ENCODE data around the gene GH1.

The GH1 gene

DNA sequence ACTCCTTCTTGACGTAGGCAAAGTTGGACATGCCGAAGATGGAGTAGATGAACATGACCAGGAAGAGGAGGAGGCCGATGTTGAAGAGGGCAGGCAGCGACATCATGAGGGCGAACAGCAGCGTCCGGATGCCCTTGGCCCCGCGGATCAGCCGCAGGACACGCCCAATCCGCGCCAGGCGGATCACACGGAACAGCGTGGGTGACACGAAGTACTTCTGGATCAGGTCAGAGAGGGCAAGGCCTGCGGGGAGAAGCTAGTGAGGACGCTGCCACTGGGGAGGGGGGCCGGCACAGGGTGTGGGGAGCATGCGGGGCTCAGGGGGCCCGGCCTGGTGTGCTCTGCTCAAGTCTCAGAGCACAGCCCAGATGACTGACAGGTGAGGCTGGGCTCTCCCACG lies 23.1 kb upstream of the GH1 start:
- in situ Hi-C loops (cut with HindIII; ENCODE audit: low pct_ligation_motif_present, low sequenced_read_pairs), result no loop called here
- no peaks in the 10 kb centered on the region for H3K27me3 ChIP-seq (replicated peaks)
- TF ChIP-seq CTCF (IDR thresholded peaks at IDR 0.05; ENCODE audit: low read depth, low read length, missing control alignments), result no peak

DNA sequence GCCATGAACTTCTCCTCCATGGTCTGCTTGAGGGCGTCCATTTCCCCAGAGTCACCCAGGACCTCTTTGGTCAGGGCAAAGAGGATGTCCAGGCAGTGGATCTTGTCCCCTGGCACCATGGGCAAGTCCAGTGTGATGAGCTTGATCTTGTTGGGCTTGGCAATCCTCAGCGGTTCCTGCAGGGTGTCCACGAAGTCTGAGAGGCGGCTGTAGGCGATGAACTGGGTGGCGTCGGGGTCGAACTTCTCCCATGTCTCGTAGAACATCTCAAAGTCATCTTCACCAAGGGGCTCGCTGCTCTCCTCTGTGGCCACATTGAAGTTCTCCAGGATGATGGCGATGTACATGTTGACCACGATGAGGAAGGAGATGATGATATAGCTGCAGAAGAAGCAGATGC lies 22.5 kb upstream of the GH1 start:
- no peak overlapping the region for H3K27ac ChIP-seq
- no peak overlapping the region for H3K4me3 ChIP-seq (ENCODE audit: low read depth, low read length)
- TF ChIP-seq CTCF (IDR thresholded peaks at IDR 0.05; ENCODE audit: low read depth, low read length, missing control alignments), result no peak
- no peaks in the 10 kb centered on the region for H3K36me3 ChIP-seq (replicated peaks)
- no peak for DNase-seq
- in situ Hi-C loops (cut with HindIII; ENCODE audit: low pct_ligation_motif_present, low sequenced_read_pairs), result no loop called here
- H3K27me3 ChIP-seq (replicated peaks), result no peaks in the 10 kb centered on the region

More for the DNA sequence above, 23.1 kb upstream of the GH1 start:
- DNase-seq, result no peak
- no peaks in the 10 kb centered on the region for H3K36me3 ChIP-seq (replicated peaks)
- H3K4me3 ChIP-seq (ENCODE audit: low read depth, low read length), result no peak overlapping the region
- H3K27ac ChIP-seq, result no peak overlapping the region

- in situ Hi-C loops (cut with HindIII; ENCODE audit: low pct_ligation_motif_present, low sequenced_read_pairs), result no loop called here
- Histone ChIP-seq H3K4me3 (ENCODE audit: low read depth, low read length) (no peak overlapping the region), H3K36me3 (replicated peaks) (no peaks in the 10 kb centered on the region), H3K27me3 (replicated peaks) (no peaks in the 10 kb centered on the region), H3K27ac (no peak overlapping the region)
- no peak for DNase-seq
- no peak for TF ChIP-seq CTCF (IDR thresholded peaks at IDR 0.05; ENCODE audit: low read depth, low read length, missing control alignments)
Observed at GRCh38 chr17:63940584-63940983, 21.9 kb upstream of the GH1 start.

DNA sequence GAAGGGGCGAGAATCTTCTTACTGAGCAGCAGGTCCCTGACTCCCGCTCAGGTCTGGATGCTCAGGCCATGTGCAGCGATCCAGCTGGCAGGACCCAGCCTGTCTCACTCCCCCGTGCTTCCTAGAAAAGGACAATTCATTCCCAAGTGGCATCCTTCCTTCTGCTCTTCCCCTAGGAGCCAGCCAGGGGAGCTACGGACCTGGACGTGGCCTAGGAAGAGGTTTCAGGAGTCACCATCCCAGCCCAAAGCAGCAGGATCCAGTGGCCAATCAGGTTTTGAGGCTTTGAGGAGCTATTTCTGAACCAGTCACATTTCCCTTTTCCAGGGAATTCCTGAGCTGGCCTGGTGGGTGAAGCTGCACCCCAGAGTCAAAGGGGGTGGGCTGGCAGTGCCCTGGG lies 21.2 kb upstream of the GH1 start:
- H3K27ac ChIP-seq, result no peak overlapping the region
- TF ChIP-seq CTCF (IDR thresholded peaks at IDR 0.05; ENCODE audit: low read depth, low read length, missing control alignments), result no peak
- no peaks in the 10 kb centered on the region for H3K36me3 ChIP-seq (replicated peaks)
- no peak for DNase-seq
- no peak overlapping the region for H3K4me3 ChIP-seq (ENCODE audit: low read depth, low read length)
- no peaks in the 10 kb centered on the region for H3K27me3 ChIP-seq (replicated peaks)
- in situ Hi-C loops (cut with HindIII; ENCODE audit: low pct_ligation_motif_present, low sequenced_read_pairs), result no loop called here

GRCh38 chr17:63939401-63939800 lies 20.8 kb upstream of the GH1 start:
- DNase-seq, result no peak
- no peaks in the 10 kb centered on the region for H3K27me3 ChIP-seq (replicated peaks)
- in situ Hi-C loops (cut with HindIII; ENCODE audit: low pct_ligation_motif_present, low sequenced_read_pairs), result no loop called here
- no peak overlapping the region for H3K4me3 ChIP-seq (ENCODE audit: low read depth, low read length)
- H3K27ac ChIP-seq, result no peak overlapping the region
- no peaks in the 10 kb centered on the region for H3K36me3 ChIP-seq (replicated peaks)
- TF ChIP-seq CTCF (IDR thresholded peaks at IDR 0.05; ENCODE audit: low read depth, low read length, missing control alignments), result no peak

- no peak for TF ChIP-seq CTCF (IDR thresholded peaks at IDR 0.05; ENCODE audit: low read depth, low read length, missing control alignments)
- Histone ChIP-seq H3K36me3 (replicated peaks) (no peaks in the 10 kb centered on the region), H3K4me3 (ENCODE audit: low read depth, low read length) (no peak overlapping the region), H3K27me3 (replicated peaks) (no peaks in the 10 kb centered on the region), H3K27ac (no peak overlapping the region)
- in situ Hi-C loops (cut with HindIII; ENCODE audit: low pct_ligation_motif_present, low sequenced_read_pairs), result no loop called here
- no peak for DNase-seq
Observed at GRCh38 chr17:63937920-63938319, 19.3 kb upstream of the GH1 start.

All from brain microvascular endothelial cell (primary cell).